Fibroblast of peridontal ligament (primary cell): ENCODE measurements around the gene ADPRS.
A peak's percentile ranks its signal among the peaks of the same experiment; 100 is the strongest.

ENCODE experiments used
- DNase-seq: peaks from one replicate; pipeline ENCODE4 v3.0.0-alpha.2; 2010; ENCODE audit errors: extremely low read depth

The ADPRS gene

GRCh38 chr1:36087233-36088123 is 1.2 kb upstream of the ADPRS start:
- DNase-seq, result no peak

GRCh38 chr1:36088265-36088576 is 471 bp upstream of the ADPRS start:
- no peak for DNase-seq

- DNase-seq, result peak; percentile 54
Observed at GRCh38 chr1:36089393-36090121, 865 bp downstream of the ADPRS start.

GRCh38 chr1:36091141-36091540 is 2.4 kb downstream of the ADPRS start:
- DNase-seq, result no peak

- no peak for DNase-seq
Observed at GRCh38 chr1:36091698-36092097, 3.0 kb downstream of the ADPRS start.

DNA sequence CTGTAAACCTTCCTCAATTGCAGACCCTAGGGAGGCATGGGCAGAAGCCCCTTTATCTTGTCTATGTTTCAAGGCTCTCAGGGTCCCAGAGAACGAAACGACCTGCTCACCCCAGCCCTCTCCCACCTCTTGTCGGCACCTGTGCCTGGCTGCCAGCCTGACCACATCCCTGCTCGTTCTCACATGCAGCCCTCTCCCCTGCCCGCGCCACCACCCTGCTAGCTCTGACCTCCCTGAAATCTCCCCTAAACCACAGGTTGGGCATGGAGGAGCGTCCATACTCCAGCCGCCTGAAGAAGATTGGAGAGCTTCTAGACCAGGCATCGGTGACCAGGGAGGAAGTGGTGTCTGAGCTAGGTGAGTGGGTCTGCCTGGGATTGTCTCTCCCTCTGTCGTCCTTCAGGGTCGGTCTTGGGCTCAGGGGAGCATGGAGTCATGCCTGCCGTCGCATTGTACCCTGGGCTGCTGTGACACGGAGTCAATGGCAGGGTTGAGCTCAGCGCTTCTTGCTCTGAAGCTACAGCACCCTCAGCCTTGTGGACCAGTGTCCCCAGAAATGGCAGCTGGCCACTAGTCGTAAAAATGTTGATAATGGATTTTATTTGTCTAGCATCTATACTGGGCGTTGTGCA is 3.6 kb downstream of the ADPRS start:
- no peak for DNase-seq

GRCh38 chr1:36092798-36093185 is 4.1 kb downstream of the ADPRS start:
- no peak for DNase-seq

- no peak for DNase-seq
Observed at GRCh38 chr1:36093226-36093625, 4.5 kb downstream of the ADPRS start.

DNA sequence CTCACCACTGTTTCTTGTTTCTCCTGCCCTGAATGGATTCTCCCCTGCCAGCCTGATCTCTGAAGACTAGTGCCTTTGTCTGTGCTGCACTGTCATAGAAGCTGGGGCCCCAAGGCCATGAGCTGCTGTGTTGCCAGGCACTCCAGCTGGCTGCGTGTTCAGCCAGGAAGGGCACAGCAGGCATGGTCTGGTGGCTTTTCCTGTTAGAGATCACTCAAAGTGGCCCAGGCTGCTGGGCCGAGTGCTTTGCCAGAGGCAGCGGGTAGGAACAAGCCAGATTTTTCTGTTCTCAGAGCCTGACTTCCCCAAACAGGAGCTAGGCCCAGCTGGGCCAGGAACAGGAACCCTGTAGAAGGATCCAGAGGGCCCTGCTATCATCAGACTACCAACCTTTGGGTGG is 5.2 kb downstream of the ADPRS start:
- DNase-seq, result no peak

DNA sequence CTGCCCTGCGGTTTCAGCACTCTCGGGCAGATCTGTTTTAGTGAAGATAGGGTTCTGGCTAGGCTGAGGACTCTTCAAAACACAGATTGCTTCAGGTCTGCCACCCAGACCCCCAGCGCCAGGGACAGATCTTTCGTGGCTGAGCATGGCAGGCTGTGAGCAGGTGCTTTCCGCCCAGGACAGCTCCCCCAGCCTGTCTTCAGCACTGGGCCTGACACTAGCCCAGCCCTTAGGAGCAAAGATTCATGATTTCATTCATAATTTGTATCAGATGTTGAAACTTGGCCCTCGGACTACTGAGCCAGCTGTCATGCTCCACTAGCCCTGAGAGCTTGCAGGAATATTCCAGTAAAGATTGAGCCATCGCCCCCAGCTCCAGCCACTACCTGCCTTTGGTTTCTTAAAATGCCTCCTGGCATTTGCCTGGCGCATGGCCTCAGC is 5.9 kb downstream of the ADPRS start:
- peak; percentile 89 for DNase-seq

DNA sequence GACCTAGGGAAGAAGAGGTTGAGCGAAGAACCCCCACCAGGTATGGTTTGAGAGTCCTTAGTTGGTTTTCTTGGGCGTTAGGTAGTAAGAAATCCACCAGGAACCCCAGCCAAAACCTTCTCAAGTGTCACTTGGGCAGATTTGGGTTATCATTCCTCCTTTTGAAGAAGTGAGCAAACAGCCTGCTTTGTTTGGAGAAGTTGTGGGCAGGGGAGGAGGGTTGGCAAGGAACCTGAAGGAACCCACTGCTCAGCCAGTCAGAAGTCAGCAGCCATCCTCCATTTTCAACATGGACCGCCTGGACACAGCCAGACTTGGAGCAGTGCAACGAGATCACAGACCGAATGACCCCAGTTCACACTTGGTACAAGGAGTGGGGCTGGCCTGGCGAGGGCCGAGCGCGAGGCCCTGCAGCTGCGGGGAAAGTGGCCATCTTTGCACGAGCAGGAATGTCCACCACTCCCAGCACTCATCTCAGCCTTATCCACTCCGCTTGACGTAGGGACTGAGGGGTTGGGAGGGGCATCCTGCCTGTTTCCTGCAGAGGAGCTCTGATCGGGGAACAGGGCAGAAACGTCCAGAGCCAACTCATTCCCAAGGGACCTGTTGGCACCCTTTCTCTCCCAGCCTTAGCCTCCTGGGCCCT is 7.2 kb downstream of the ADPRS start:
- DNase-seq, result no peak

DNA sequence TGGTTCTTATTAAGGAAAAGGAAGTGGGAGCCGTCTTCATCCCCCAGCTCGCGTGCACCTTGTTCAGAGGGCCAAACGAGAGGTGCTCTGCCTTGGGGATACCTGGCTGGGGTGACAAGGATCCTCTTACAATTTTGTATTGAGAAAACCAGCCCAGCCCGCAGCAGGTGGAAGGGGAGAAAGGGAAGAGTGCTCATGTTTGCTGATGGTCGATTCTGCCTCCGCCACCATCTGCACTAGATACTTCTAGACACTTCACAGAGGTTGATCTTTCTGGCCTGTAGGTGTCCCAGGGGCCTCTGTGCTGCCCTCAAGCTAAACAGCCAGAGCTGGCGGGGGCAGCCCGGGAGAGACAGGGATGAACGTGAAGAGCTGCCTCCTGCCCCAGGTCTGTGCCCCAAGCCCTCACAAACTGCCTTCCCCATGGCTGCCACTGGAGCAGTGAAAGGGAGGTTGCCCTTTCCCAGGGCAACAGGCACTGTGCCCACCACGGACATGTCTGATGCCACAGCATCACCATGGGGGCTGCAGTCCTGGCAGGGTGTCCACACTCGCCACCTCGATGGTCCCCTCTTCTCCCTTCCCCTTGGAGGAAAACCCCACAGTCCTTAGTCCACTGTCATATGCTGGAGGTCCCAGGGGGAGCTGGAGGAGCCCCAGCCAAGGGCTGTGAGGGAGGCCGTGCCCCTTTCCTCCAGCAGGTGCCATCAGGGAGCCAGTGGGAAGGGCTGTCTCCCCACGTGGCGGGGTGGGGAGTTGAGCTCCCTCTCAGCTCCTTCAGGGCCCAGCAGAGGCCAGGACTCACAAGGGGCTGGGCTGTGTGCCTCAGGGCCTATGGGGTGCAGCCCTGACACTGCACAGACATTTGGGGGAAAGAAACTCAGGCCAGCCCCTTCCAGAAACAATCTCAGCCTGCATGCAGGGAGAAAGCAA is 8.1 kb downstream of the ADPRS start:
- DNase-seq, result no peak

DNA sequence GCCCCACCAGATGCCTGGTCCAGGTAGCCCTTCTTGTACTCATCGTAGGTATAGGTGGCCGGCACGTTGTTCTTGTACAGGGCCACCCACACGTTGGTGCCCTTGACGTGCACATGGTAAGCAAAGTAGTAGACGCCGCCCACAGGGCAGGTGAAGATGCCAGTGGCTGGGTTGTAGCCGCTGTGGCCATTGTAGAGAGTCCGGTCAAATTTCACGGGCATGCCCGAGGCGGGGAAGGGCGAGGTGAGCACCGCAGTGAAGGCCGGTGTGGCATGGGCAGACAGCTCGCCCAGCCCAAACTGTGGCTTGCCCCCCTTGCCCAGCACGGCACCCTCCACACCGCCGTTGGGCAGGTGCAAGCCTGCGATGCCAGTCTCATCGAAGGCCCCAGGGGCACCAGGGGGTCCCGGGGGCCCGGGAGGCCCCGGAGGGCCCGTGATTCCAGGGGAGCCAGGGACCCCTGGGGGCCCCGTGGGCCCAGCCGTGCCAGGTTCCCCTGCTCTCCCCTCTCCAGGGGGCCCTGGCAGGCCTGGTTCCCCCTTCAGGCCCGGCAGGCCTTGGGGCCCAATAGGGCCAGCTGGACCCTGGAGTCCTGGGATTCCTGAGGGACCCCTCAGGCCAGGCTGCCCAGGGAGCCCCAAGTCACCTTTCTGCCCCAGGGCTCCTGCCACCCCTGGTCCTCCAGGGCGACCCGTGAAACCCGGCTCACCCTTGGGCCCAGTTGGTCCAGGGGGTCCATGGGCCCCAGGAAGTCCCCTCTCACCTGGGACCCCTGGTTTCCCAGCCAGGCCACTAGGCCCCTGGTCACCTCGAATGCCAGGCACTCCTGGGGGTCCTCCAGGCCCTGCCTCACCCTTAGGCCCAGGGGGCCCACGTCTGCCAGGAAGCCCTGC is 9.2 kb downstream of the ADPRS start:
- DNase-seq, result no peak

GRCh38 chr1:36098650-36099365 is 10.1 kb downstream of the ADPRS start:
- DNase-seq, result no peak

DNA sequence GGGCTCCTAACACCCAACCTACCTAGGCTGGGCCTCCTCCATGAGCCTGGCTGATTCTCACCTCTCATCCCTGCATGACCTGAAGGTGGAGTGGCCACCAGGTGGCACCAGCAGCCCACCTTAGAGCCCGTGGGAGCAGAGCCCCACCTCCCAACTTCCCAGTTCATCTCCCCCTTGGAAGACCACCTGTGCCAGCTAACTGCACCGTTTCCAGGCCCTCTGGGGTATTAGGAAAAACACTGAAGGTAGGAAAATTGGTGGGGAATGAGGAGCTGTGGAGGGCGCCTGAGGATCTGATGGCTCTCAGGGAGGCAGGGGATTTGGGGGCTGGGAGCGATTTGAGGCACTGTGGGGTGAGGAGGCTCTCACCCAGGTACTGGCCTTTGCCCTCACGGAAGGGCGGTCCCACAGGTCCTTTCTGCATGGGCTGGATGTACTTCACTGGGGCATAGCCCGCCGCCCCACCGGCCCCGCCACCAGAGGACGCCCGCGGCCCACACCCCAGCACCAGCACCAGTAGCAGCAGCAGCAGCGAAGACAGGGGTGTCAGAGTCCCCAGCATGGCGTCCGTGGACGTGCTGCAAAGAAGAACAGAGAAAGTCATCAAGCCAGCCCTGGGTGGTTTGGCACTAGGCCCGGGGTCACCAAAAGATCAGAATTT is 11.1 kb downstream of the ADPRS start:
- DNase-seq, result peak; percentile 71

DNA sequence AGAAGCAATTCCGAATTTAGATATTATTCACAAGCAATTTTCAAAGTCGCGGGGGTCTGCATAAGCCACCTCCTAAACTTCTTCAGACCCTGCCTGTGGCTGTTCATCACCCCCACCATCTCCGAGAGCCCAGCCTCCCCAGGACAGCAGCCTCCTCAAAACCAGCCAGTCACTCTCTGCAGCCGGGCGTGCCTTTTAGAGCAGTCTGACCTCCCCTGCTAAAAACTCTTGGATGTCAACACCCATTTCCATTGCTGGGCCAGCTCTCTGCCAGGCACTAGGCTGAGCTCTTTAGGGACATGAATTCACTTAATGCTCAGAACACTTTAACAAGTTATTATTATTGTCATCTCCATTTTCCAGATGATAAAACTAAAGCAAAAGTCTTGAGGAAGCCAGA is 11.7 kb downstream of the ADPRS start:
- no peak for DNase-seq

DNA sequence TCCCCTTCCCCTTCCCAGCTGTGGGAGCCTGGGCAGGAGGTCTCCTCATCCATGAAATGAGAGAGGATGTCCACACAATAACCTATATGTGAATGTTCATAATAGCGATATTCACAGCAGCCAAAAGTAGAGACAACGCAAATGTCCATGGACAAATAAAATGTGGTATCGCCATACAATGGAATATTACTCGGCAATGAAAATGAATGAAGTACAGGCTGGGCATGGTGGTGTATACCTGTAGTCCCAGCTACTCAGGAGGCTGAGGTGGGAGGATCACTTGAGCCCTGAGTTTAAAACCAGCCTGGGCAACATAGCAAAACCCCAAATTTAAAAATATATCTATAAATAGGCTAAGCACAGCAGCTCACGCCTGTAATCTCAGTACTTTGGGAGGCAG is 12.9 kb downstream of the ADPRS start:
- no peak for DNase-seq

DNA sequence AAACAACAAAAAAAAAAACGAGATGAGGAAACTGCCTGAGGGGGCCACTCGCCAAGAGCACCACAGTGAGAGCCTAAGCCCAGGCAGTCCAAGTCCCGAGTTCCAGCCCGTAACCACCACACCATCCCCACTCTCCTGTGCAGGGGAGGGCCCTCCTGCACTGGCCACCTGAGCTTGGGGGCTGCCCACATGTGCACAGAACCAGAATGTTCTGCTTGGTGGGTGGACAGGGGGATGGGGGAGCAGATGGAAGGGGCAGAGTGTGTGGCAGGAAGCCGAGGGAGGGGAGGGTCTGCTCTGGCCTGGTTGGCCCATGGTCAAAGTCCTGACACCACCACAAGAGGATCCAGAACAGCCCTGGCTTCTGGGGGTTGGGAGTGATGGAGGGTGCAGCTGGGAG is 17.6 kb downstream of the ADPRS start:
- DNase-seq, result no peak

GRCh38 chr1:36107394-36107793 is 18.7 kb downstream of the ADPRS start:
- DNase-seq, result no peak
